SK-N-SH (cell line): ENCODE measurements around the gene CCDC194.

Experiments
- CHD2 ChIP-seq: fragments of 150-350 bp; IDR thresholded peaks from 2 replicates; pipeline ENCODE4 v1.6.1; 2018; ENCODE audit warnings: low read length; ENCODE audit not compliant: partially characterized antibody
- EZH2phosphoT487 ChIP-seq: fragments of 200-600 bp; sonication (generic); IDR thresholded peaks from 2 replicates; pipeline ENCODE4 v1.6.1; 2017; ENCODE audit warnings: low read depth, mixed run types, mild to moderate bottlenecking, antibody characterized with exemption, moderate library complexity, borderline replicate concordance
- POLR2AphosphoS5 ChIP-seq: IDR thresholded peaks from 2 replicates; pipeline ENCODE4 v1.6.1; 2012; ENCODE audit warnings: low read depth, low read length
- SMC3 ChIP-seq: IDR thresholded peaks from 2 replicates; pipeline ENCODE4 v1.6.1; 2012; ENCODE audit warnings: low read depth, low read length, improper control_type of control experiment
- TEAD4 ChIP-seq: IDR thresholded peaks from 2 replicates; pipeline ENCODE4 v1.4.0; 2012; ENCODE audit warnings: mild to moderate bottlenecking, borderline replicate concordance; ENCODE audit not compliant: insufficient read depth
- TF ChIP-seq, protein P1 (sequence below): fragments of 200-600 bp; sonication (generic); IDR thresholded peaks from 2 replicates; pipeline ENCODE4 v1.6.1; 2017; ENCODE audit warnings: antibody characterized with exemption, mild to moderate bottlenecking, moderate library complexity

DNA sequence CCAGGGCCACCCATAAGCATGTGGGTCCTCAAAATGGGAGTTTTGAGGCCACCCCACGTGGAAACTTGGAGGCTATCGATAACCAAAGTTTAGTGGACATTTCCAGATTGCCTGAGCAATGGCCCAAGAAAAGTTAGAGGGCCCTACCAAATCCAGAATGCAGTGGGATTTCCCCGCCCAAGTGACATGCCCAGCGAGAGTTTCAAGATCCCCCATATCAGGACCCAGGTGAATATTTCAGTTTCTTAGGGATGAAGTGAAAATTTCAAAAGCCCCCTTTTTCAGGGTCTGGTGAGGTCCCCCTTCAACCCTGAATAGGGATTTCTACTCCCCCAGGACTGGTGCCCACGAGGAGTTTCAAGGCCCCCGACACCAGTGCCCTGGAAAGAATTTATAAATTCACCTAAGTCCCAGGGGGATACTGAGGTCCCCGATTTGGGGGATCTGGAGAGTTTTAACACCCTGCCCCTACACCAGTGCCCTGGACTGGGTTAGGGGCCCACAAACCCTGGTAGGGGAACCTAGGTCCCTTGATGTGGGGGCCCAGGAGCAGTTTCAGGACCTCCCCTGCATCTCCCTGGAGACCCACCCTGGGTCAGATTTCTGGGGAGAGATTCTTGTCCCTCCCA lies 10.7 kb upstream of the CCDC194 start:
- TF ChIP-seq, protein P1, sequence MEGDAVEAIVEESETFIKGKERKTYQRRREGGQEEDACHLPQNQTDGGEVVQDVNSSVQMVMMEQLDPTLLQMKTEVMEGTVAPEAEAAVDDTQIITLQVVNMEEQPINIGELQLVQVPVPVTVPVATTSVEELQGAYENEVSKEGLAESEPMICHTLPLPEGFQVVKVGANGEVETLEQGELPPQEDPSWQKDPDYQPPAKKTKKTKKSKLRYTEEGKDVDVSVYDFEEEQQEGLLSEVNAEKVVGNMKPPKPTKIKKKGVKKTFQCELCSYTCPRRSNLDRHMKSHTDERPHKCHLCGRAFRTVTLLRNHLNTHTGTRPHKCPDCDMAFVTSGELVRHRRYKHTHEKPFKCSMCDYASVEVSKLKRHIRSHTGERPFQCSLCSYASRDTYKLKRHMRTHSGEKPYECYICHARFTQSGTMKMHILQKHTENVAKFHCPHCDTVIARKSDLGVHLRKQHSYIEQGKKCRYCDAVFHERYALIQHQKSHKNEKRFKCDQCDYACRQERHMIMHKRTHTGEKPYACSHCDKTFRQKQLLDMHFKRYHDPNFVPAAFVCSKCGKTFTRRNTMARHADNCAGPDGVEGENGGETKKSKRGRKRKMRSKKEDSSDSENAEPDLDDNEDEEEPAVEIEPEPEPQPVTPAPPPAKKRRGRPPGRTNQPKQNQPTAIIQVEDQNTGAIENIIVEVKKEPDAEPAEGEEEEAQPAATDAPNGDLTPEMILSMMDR: no peak
- TF ChIP-seq POLR2AphosphoS5: no peak
- no peak for TF ChIP-seq SMC3
- no peak for TF ChIP-seq EZH2phosphoT487
- no peak for TF ChIP-seq CHD2
- no peak for TF ChIP-seq TEAD4
